Endothelial cell (in vitro differentiated cells): Measurements from ENCODE around the gene CFAP410. TPM values are rescaled to one million over a fixed set of nuclear protein-coding genes. Genes with fewer than 3 reads are reported as not detected.
"Not testable (repeated sequence)": the region's sequence is repeated elsewhere in the genome, so short reads cannot be mapped to it uniquely, and the experiment has no call there.

ENCODE experiments used
- DNase-seq: peaks from one replicate; pipeline ENCODE4 v3.0.0; 2021; ENCODE audit warnings: low spot score
- H3K27ac Mint-ChIP-seq: one replicate; pipeline ENCODE4 v1.8.0; 2021; ENCODE audit warnings: mixed read lengths, inconsistent platforms; ENCODE audit not compliant: unreplicated experiment
- H3K27me3 Mint-ChIP-seq: one replicate; pipeline ENCODE4 v1.8.0; 2021; ENCODE audit warnings: mild to moderate bottlenecking, moderate library complexity, mixed read lengths, inconsistent platforms; ENCODE audit not compliant: unreplicated experiment
- H3K36me3 Mint-ChIP-seq: one replicate; pipeline ENCODE4 v1.8.0; 2021; ENCODE audit warnings: mild to moderate bottlenecking, low read depth, mixed read lengths, inconsistent platforms; ENCODE audit not compliant: unreplicated experiment
- H3K4me1 Mint-ChIP-seq: one replicate; pipeline ENCODE4 v1.8.0; 2021; ENCODE audit warnings: mild to moderate bottlenecking, mixed read lengths, inconsistent platforms; ENCODE audit not compliant: unreplicated experiment
- H3K4me3 Mint-ChIP-seq: one replicate; pipeline ENCODE4 v1.8.0; 2021; ENCODE audit warnings: mild to moderate bottlenecking, mixed read lengths, inconsistent platforms; ENCODE audit not compliant: unreplicated experiment
- H3K9me3 Mint-ChIP-seq: one replicate; pipeline ENCODE4 v1.8.0; 2021; ENCODE audit warnings: mixed read lengths, inconsistent platforms; ENCODE audit not compliant: unreplicated experiment
- total RNA-seq: library from RNA; stranded (reverse); fragmentation: NEBNext Ultra II Directional; extraction: Animal tissue kit (Norgen Biotek cat#: 25700); gene quantifications from one replicate; pipeline ENCODE4 v1.2.1, GENCODE V29; 2021; ENCODE audit not compliant: unreplicated experiment
- TF ChIP-seq, protein P1 (sequence below): fragments of 200-600 bp; sonication (generic); IDR thresholded peaks from one replicate; pipeline ENCODE4 v1.5.0; 2021; ENCODE audit warnings: antibody characterized with exemption; ENCODE audit not compliant: unreplicated experiment

Gene CFAP410
- total RNA-seq, 1 donor from 2014 or later: 12.2 TPM

DNA sequence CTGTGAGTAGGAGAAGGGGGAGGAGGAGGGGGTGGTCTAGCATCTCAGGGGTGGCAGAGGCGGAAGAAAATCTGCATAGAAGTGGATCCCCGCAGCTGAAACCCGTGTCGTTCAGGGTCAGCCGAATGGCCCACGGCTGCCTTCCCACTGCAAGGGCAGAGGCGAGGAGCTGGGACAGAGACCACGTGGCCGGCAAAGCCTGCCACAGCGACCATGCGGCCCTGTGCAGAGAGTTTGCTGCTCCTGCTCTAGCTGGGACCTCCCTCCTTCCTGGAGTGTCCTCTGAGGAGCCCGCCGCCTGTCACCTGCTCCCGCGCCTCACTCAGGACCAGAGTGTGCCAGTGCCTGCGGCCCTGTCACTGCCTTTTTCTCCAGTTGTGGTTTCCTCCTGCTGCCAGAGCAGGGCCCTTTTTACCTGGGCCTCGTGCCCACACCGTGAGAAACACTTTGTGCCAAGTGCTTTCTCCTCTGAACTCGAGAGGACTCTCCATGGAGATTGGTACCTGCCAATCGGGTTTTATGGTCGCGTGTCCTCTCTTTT is 8.8 kb upstream of the CFAP410 start:
- Mint-ChIP-seq H3K4me1 (no peaks in the 10 kb centered on the region), H3K27me3 (peaks cover 8% of the 10 kb centered on the region), H3K9me3 (no peaks in the 10 kb centered on the region), H3K27ac (no peak overlapping the region), H3K4me3 (no peak overlapping the region), H3K36me3 (no peaks in the 10 kb centered on the region)
- TF ChIP-seq, protein P1, sequence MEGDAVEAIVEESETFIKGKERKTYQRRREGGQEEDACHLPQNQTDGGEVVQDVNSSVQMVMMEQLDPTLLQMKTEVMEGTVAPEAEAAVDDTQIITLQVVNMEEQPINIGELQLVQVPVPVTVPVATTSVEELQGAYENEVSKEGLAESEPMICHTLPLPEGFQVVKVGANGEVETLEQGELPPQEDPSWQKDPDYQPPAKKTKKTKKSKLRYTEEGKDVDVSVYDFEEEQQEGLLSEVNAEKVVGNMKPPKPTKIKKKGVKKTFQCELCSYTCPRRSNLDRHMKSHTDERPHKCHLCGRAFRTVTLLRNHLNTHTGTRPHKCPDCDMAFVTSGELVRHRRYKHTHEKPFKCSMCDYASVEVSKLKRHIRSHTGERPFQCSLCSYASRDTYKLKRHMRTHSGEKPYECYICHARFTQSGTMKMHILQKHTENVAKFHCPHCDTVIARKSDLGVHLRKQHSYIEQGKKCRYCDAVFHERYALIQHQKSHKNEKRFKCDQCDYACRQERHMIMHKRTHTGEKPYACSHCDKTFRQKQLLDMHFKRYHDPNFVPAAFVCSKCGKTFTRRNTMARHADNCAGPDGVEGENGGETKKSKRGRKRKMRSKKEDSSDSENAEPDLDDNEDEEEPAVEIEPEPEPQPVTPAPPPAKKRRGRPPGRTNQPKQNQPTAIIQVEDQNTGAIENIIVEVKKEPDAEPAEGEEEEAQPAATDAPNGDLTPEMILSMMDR: no peak
- no peak for DNase-seq

DNA sequence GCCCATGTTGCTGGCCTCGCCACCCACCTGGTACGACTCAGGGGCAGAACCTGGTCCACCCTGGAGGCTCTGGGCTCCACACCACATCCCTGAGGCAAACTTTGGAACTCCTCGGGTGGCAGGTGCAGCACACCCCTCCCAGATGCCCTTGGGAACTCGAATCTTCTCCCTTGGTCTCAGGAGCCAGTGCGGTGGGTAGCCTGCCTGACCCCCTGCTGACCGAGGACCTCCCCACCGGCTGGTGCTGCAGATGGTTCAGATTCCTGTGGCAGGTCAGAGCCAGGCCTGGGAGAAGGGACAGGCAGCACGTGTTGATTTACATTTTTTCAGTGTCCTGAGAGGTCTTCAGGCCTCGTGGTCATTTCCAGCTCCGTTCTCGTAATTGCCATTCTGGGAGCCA is 6.3 kb upstream of the CFAP410 start:
- TF ChIP-seq, protein P1: no peak
- no peak for DNase-seq
- Mint-ChIP-seq H3K36me3 (no peaks in the 10 kb centered on the region), H3K27me3 (peaks cover 4% of the 10 kb centered on the region), H3K4me1 (peaks cover 6% of the 10 kb centered on the region), H3K4me3 (no peak overlapping the region), H3K27ac (no peak overlapping the region), H3K9me3 (no peaks in the 10 kb centered on the region)

DNA sequence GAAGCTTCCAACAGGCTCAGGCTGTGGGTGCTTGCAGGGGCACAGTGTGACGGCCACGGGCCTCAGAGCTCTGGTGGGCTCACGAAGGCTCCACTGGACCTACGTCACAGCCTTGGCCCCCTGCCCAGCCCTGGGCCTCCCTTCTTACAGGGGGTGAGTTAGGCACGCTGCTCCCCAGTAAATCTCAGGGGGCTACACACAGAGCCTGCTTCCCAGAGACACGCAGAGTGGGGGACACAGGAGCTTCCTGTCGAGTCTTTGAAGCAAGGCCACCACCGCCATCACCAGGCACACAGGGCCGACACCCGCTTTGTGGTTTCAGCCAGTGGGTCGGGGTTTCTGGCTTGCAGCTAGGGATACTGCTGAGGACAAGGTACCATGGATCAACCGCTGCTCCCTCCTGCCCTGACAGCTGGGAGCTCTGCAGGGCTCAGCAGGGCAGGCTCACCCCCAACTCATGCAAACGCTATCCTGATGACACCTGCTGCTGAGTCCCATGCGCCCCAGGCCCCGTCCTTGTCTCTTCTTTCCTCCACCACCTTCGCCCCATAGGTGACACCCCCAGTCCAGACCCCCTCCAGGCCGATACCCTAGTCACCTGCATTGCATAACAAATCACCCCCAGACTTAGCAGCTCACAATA is 5.5 kb upstream of the CFAP410 start:
- peaks cover 9% of the 10 kb centered on the region for H3K4me1 Mint-ChIP-seq
- no peaks in the 10 kb centered on the region for H3K9me3 Mint-ChIP-seq
- H3K27me3 Mint-ChIP-seq: peaks cover 11% of the 10 kb centered on the region
- no peak for DNase-seq
- peaks cover 2% of the 10 kb centered on the region for H3K36me3 Mint-ChIP-seq
- TF ChIP-seq, protein P1: no peak
- no peak overlapping the region for H3K4me3 Mint-ChIP-seq
- H3K27ac Mint-ChIP-seq: no peak overlapping the region

DNA sequence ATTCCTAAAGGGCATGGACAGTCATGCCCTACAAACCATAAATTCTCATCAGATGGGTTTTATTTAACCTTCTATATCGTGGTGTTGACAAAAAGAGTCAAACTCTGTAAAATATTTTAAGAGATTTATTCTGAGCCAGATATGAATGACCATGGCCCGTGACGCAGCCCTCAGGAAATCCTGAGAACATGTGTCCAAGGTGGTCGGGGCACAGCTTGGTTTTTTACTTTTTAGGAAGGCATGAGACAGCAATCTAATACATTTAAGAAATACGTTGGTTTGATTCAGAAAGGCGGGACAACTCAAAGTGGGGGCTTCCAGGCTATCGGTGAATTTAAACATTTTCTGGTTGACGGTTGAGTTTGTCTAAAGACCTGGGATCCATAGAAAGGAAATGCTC is 3.8 kb upstream of the CFAP410 start:
- H3K9me3 Mint-ChIP-seq, H3K4me1 Mint-ChIP-seq, H3K4me3 Mint-ChIP-seq, DNase-seq, H3K27me3 Mint-ChIP-seq, H3K27ac Mint-ChIP-seq, H3K36me3 Mint-ChIP-seq: not testable (repeated sequence)

DNA sequence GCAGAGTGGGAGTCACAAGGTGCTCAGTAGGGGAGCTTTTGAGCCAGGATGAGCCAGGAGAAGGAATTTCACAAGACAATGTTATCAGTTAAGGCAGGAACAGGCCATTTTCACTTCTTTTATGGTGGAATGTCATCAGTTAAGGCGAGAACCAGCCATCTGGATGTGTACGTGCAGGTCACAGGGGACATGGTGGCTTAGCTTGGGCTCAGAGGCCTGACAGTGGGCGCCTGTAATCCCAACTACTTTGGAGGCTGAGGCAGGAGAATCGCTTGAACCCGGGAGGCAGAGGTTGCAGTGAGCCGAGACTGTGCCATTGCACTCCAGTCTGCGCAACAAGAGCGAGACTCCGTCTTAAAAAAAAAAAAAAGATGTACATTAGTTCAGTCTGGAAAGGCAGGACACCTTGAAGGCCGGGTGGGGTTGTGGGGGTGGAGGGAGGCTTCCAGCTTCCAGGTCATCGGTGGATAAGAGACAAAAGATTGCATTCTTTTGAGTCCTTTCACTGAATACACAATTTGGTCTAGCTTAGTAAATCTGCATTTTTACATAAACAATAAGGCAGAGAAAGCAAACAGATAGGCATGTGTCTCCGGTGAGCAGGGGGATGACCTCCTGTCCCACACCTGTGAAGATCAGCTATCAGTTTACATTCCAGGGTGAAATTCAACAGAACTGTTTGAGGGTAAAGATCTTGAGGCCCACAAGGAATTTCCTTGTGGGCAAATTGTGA is 2.7 kb upstream of the CFAP410 start:
- peaks cover 11% of the 10 kb centered on the region for H3K4me1 Mint-ChIP-seq
- H3K27ac Mint-ChIP-seq: peak overlapping the region; percentile 38

More for the DNA sequence above, 2.7 kb upstream of the CFAP410 start:
- H3K9me3 Mint-ChIP-seq, H3K36me3 Mint-ChIP-seq, DNase-seq, H3K27me3 Mint-ChIP-seq, H3K4me3 Mint-ChIP-seq: not testable (repeated sequence)
